Mesenteric fat pad (tissue), 1 donor: Measurements from ENCODE around the gene PTPN13. TPM values are rescaled to one million over a fixed set of nuclear protein-coding genes. Genes with fewer than 3 reads are reported as not detected.
"Not testable (repeated sequence)": the region's sequence is repeated elsewhere in the genome, so short reads cannot be mapped to it uniquely, and the experiment has no call there.

ENCODE experiments used
- DNase-seq: peaks from one replicate; pipeline ENCODE4 v3.0.0-alpha.2; 2020; ENCODE audit warnings: low spot score
- total RNA-seq: library from RNA; stranded (reverse); fragmentation: NEBNext Ultra II Directional; extraction: Animal tissue kit (Norgen Biotek cat#: 25700); gene quantifications from one replicate; pipeline ENCODE4 v1.2.1, GENCODE V29; 2021
- donor health status: DM: yes; HTN: yes; CAD: no.

Gene PTPN13
- total RNA-seq, 1 donor from 2014 or later, result 13.2 TPM

GRCh38 chr4:86688026-86688425 lies 93.9 kb downstream of the PTPN13 start:
- no peak for DNase-seq

DNA sequence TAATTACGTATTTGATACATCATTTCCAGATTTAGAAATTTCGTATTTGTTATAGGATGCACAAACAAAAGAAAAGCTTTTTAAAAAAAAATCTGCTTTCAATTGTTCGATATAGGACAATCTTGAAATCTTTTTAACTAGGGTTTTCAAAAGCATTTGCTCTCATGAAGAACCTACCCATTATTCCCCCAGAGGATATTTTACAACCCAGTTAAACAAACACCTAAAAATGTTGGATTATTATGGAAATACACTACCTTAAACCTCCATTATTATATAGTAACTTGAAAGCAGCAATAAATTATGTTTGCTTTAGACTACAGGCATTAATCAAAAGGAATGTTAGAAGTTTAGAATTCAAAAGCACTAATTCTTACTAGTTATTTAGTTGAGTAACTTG lies 110.5 kb downstream of the PTPN13 start:
- no peak for DNase-seq

- no peak for DNase-seq
These were observed 112.9 kb downstream of the PTPN13 start for GRCh38 chr4:86706923-86707597.

GRCh38 chr4:86717651-86718050 lies 123.5 kb downstream of the PTPN13 start:
- DNase-seq, result no peak

DNA sequence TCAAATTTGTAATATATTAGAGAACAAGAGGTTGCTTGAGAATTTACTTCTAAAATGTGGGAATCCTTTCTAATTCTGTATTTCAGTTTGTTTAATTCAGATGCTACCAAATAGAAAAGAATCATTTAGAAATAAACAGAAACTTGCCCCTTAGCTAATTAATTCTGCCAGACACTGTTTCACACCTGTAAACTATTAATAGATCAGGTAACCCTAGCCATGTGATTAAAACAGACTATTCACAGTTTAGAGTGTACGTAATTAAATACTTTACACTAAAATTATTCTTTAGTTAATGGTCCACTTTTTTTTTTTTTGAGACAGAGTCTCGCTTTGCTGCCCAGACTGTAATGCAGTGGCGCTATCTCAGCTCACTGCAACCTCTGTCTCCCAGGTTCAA lies 124.0 kb downstream of the PTPN13 start:
- DNase-seq, result no peak

DNA sequence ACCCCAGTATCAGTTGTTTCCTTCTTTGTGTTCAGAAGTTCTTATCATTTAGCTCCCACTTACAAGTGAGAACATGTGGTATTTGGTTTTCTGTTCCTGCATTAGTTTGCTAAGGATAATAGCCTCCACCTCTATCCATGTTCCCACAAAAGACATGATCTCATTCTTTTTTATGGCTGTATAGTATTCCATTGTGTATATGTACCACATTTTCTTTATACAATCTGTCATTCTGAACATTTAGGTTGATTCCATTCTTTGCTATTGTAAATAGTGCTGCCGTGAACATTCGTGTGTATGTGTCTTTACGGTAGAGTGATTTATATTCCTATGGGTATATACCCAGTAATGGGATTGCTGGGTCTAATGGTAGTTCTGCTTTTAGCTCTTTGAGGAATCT lies 125.0 kb downstream of the PTPN13 start:
- not testable (repeated sequence) for DNase-seq

DNA sequence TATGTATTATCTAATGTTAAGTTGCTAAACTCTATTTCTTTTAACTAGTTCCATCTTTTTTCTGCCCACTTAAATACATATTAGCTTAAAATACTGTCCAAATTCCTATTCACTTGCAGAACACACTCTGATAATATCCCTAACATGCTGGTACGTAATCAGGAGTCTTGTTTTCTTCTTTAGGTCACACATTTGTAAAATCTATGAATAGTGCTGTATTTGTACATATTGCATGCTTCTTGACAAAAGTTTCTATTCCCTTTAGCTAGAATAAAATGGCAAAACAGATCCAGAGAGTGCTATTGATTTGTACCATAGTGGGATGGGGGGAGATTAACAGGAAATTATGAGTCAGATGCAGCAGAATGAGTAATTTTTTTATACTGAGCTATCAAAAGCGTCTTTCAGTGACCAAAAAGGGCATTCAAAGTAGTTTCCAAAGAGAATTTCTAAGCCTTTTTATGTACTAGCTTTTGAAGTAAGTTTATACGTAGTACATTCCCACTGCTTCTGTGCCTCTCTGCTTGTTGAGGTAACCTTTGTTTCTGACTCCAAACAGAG lies 126.5 kb downstream of the PTPN13 start:
- DNase-seq, result no peak

GRCh38 chr4:86721412-86721811 lies 127.3 kb downstream of the PTPN13 start:
- no peak for DNase-seq

DNA sequence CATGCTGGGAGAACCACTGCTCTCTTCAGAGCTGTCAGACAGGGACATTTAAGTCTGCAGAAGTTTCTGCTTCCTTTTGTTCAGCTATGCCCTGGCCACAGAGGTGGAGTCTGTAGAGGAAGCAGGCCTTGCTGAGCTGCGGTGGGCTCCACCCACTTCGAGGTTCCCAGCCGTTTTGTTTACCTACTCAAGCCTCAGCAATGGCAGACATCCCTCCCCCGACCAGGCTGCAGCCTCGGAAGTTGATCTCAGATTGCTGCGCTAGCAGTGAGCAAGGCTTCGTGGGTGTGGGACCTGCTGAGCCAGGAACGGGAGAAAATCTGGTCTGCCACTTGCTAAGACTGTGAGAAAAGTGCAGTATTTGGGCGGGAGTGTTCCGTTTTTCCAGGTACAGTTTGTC lies 136.2 kb downstream of the PTPN13 start:
- no peak for DNase-seq

GRCh38 chr4:86737244-86737643 lies 143.1 kb downstream of the PTPN13 start:
- no peak for DNase-seq

GRCh38 chr4:86741846-86742245 lies 147.7 kb downstream of the PTPN13 start:
- DNase-seq, result no peak

DNA sequence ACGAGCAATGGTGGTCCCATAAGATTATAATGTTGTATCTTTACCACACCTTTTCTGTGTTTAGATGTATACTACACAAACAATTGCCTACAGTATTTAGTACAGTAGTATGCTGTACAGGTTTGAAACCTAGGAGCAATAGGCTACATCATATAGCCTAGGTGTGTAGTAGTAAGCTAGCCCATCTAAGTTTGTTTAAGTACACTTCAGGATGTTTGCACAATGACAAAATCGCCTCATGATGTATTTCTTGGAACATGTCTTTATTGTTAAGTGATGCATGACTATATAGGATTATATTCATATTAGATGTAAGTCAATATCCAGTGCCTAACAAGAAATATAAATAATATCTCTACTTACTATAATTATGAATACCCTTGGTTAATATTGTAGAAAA lies 150.5 kb downstream of the PTPN13 start:
- DNase-seq, result no peak

- no peak for DNase-seq
These were observed 155.0 kb downstream of the PTPN13 start for GRCh38 chr4:86749121-86749520.

GRCh38 chr4:86755388-86755787 lies 161.3 kb downstream of the PTPN13 start:
- no peak for DNase-seq

- no peak for DNase-seq
These were observed 163.4 kb downstream of the PTPN13 start for GRCh38 chr4:86757468-86757867.

- no peak for DNase-seq
These were observed 165.2 kb downstream of the PTPN13 start for GRCh38 chr4:86759298-86759697.

DNA sequence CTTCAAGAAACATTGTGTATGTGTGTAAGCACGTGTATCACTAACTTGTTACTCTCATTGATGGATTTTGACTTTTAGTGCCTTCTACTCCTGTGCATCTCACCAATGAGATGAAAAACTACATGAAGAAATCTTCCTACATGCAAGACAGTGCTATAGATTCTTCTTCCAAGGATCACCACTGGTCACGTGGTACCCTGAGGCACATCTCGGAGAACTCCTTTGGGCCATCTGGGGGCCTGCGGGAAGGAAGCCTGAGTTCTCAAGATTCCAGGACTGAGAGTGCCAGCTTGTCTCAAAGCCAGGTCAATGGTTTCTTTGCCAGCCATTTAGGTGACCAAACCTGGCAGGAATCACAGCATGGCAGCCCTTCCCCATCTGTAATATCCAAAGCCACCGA lies 168.5 kb downstream of the PTPN13 start:
- DNase-seq, result no peak

- DNase-seq, result no peak
These were observed 175.7 kb downstream of the PTPN13 start for GRCh38 chr4:86769794-86770193.

- no peak for DNase-seq
These were observed 177.0 kb downstream of the PTPN13 start for GRCh38 chr4:86771141-86771540.

DNA sequence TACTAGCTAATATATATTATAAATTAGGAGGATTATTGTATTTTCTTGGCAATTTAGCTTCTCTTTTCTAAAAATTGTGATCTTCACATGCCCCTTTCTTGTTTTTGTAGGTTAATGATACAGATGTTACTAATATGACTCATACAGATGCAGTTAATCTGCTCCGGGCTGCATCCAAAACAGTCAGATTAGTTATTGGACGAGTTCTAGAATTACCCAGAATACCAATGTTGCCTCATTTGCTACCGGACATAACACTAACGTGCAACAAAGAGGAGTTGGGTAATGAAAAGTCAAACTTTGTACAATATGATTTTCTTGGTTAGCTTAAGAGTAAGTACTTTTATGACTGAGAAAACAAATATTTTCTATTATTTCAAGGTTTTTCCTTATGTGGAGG lies 180.9 kb downstream of the PTPN13 start:
- no peak for DNase-seq

DNA sequence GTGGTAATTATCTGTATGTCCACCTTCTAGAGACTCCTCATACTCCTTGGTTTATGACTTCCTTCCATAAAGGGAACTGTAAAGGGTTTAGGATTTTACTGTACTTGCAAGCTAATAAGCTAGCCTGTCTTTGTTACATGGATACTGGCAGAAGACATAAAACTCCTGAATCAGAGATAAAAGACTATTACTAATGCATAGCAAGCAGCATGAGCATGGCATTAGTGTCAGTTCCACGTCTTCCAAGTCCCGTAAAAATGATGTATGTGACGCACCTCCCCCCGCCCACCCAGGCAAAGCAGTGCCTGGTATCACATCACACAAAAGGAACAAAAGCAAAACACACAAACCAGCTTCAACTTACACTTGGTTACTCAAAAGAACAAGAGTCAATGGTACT lies 184.1 kb downstream of the PTPN13 start:
- DNase-seq, result no peak

DNA sequence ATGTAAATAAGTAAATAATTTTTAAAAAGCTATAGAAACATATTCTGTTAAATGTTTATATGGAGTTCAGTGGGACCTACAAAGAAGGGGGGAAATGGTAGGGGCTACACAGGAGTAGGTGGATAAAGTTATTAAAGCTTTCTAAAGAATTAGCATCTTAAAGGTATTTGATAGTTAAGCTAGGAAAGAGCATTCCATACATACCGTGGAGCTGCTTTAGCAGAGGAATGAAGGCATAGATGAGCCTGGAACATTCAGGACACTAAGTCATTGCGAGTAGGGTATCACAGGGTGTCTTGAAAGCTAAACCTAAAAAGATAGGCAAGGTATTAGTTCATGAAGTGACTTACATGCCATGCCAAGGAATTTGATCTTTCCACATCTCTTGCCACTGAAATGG lies 194.7 kb downstream of the PTPN13 start:
- DNase-seq, result no peak

DNA sequence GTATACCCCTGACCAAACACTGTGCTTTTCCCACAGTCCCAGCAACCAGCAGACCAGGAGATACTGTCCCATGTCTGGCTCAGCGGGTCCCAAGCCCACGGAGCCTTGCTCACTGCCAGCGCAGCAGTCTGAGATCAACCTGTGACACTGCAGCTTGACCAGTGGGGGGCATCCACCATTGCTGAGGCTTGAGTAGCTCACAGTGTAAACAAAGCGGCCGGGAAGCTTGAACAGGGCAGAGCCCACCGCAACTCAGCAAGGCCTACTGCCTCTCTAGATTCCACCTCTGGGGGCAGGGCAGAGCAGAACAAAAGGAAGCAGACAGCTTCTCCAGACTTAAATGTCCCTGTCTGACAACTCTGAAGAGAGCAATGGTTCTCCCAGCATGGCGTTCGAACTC lies 197.0 kb downstream of the PTPN13 start:
- DNase-seq, result no peak
